WTC11 (cell line): Measurements from ENCODE around the gene ARAP3. TPM values are rescaled to one million over a fixed set of nuclear protein-coding genes. Genes with fewer than 3 reads are reported as not detected.

ENCODE experiments used
- ATAC-seq: fragments of 200-7000 bp; cut with Tn5 transposase; 2 replicates; pipeline ENCODE4 v1.10.0; 2021; ENCODE audit warnings: mild to moderate bottlenecking, moderate library complexity
- CTCF ChIA-PET: fragments of 300-600 bp; sonication (Branson Sonifier 250); formaldehyde crosslinking; loops from one replicate; lab custom pipeline; 2021; ENCODE audit warnings: antibody characterized with exemption; lab: Charles Lee
- POLR2A ChIA-PET: fragments of 350-600 bp; sonication (Branson Sonifier 250); formaldehyde crosslinking; loops from one replicate; lab custom pipeline; 2021; ENCODE audit warnings: antibody characterized with exemption; lab: Charles Lee
- DNase-seq: peaks from one replicate; pipeline ENCODE4 v3.0.0; 2021; ENCODE audit warnings: low spot score
- H3K27ac Mint-ChIP-seq: 2 replicates; pipeline ENCODE4 v1.8.0; 2021; ENCODE audit warnings: mixed read lengths
- H3K27me3 Mint-ChIP-seq: 2 replicates; pipeline ENCODE4 v1.8.0; 2021; ENCODE audit warnings: low read depth, mild to moderate bottlenecking, moderate library complexity, mixed read lengths
- H3K36me3 Mint-ChIP-seq: 2 replicates; pipeline ENCODE4 v1.8.0; 2021; ENCODE audit warnings: mixed read lengths
- H3K4me1 Mint-ChIP-seq: 2 replicates; pipeline ENCODE4 v1.8.0; 2022; ENCODE audit warnings: mixed read lengths
- H3K4me3 Mint-ChIP-seq: 2 replicates; pipeline ENCODE4 v1.8.0; 2021; ENCODE audit warnings: mild to moderate bottlenecking, moderate library complexity, mixed read lengths
- H3K9me3 Mint-ChIP-seq: 2 replicates; pipeline ENCODE4 v1.8.0; 2021; ENCODE audit warnings: mixed read lengths
- ATF2 ChIP-seq: sonication (generic); formaldehyde crosslinking; IDR thresholded peaks from 2 replicates; pipeline ENCODE4 v1.8.1; 2022; ENCODE audit warnings: low read depth, missing genetic modification reagents, borderline replicate concordance
- CBFB ChIP-seq: sonication (generic); formaldehyde crosslinking; IDR thresholded peaks from 2 replicates; pipeline ENCODE4 v1.8.1; 2022; ENCODE audit warnings: mild to moderate bottlenecking, low read depth, missing genetic modification reagents
- CREM ChIP-seq: sonication (generic); formaldehyde crosslinking; IDR thresholded peaks from 2 replicates; pipeline ENCODE4 v1.8.1; 2022; ENCODE audit warnings: mild to moderate bottlenecking, missing genetic modification reagents, moderate library complexity
- ESRRA ChIP-seq: sonication (generic); formaldehyde crosslinking; IDR thresholded peaks from 2 replicates; pipeline ENCODE4 v1.8.1; 2022; ENCODE audit warnings: mild to moderate bottlenecking, missing genetic modification reagents, borderline replicate concordance
- FOXP4 ChIP-seq: sonication (generic); formaldehyde crosslinking; IDR thresholded peaks from 2 replicates; pipeline ENCODE4 v1.8.0; 2022; ENCODE audit warnings: mild to moderate bottlenecking, missing genetic modification reagents
- JAZF1 ChIP-seq: fragments of 250-450 bp; sonication (Bioruptor Pico); IDR thresholded peaks from 2 replicates; pipeline ENCODE4 v1.9.0; 2021; ENCODE audit warnings: moderate library complexity, mild to moderate bottlenecking, inconsistent platforms
- JUN ChIP-seq: sonication (generic); formaldehyde crosslinking; IDR thresholded peaks from 2 replicates; pipeline ENCODE4 v1.8.0; 2023; ENCODE audit warnings: mild to moderate bottlenecking, missing genetic modification reagents
- MAX ChIP-seq: sonication (generic); formaldehyde crosslinking; IDR thresholded peaks from 2 replicates; pipeline ENCODE4 v1.8.0; 2022; ENCODE audit warnings: mild to moderate bottlenecking, missing genetic modification reagents
- NR2C2 ChIP-seq: sonication (generic); formaldehyde crosslinking; IDR thresholded peaks from 2 replicates; pipeline ENCODE4 v1.8.0; 2022; ENCODE audit warnings: mild to moderate bottlenecking, missing genetic modification reagents
- SP1 ChIP-seq: sonication (generic); formaldehyde crosslinking; conservative IDR thresholded peaks from 2 replicates; pipeline ENCODE4 v1.8.1; 2022; ENCODE audit warnings: missing genetic modification reagents
- TEAD1 ChIP-seq: sonication (generic); formaldehyde crosslinking; IDR thresholded peaks from 2 replicates; pipeline ENCODE4 v1.8.0; 2022; ENCODE audit warnings: mild to moderate bottlenecking, missing genetic modification reagents
- TP53 ChIP-seq: sonication (generic); formaldehyde crosslinking; IDR thresholded peaks from 2 replicates; pipeline ENCODE4 v1.8.1; 2023; ENCODE audit warnings: mild to moderate bottlenecking, missing genetic modification reagents
- USF2 ChIP-seq: sonication (generic); formaldehyde crosslinking; IDR thresholded peaks from 2 replicates; pipeline ENCODE4 v1.8.1; 2023; ENCODE audit warnings: mild to moderate bottlenecking, missing genetic modification reagents, moderate library complexity
- ZBTB21 ChIP-seq: sonication (generic); formaldehyde crosslinking; IDR thresholded peaks from 2 replicates; pipeline ENCODE4 v1.8.1; 2023; ENCODE audit warnings: mild to moderate bottlenecking, missing genetic modification reagents, borderline replicate concordance
- ZBTB43 ChIP-seq: sonication (generic); formaldehyde crosslinking; IDR thresholded peaks from 2 replicates; pipeline ENCODE4 v1.8.1; 2023; ENCODE audit warnings: mild to moderate bottlenecking, missing genetic modification reagents
- ZNF138 ChIP-seq: sonication (generic); formaldehyde crosslinking; conservative IDR thresholded peaks from 2 replicates; pipeline ENCODE4 v1.8.1; 2022; ENCODE audit warnings: mild to moderate bottlenecking, moderate library complexity, missing genetic modification reagents
- ZNF219 ChIP-seq: sonication (generic); formaldehyde crosslinking; IDR thresholded peaks from 2 replicates; pipeline ENCODE4 v1.8.0; 2023; ENCODE audit warnings: missing genetic modification reagents, mild to moderate bottlenecking, borderline replicate concordance
- ZNF232 ChIP-seq: sonication (generic); formaldehyde crosslinking; IDR thresholded peaks from 2 replicates; pipeline ENCODE4 v1.8.0; 2022; ENCODE audit warnings: mild to moderate bottlenecking, missing genetic modification reagents
- ZNF317 ChIP-seq: sonication (generic); formaldehyde crosslinking; IDR thresholded peaks from 2 replicates; pipeline ENCODE4 v1.8.1; 2023; ENCODE audit warnings: low read depth, mild to moderate bottlenecking, moderate library complexity, missing genetic modification reagents, borderline replicate concordance
- total RNA-seq: library from RNA; stranded (reverse); gene quantifications from 3 replicates; pipeline ENCODE4 v1.2.3, GENCODE V29; 2021
- TF ChIP-seq, protein P1 (sequence below): sonication (generic); formaldehyde crosslinking; IDR thresholded peaks from 2 replicates; pipeline ENCODE4 v1.8.0; 2023; ENCODE audit warnings: missing genetic modification reagents, mild to moderate bottlenecking, borderline replicate concordance
- TF ChIP-seq, protein P2 (sequence below): sonication (generic); formaldehyde crosslinking; IDR thresholded peaks from 2 replicates; pipeline ENCODE4 v1.8.1; 2023; ENCODE audit warnings: mild to moderate bottlenecking, missing genetic modification reagents
- TF ChIP-seq, protein P3 (sequence below): sonication (generic); formaldehyde crosslinking; IDR thresholded peaks from 2 replicates; pipeline ENCODE4 v1.8.1; 2022; ENCODE audit warnings: missing genetic modification reagents, borderline replicate concordance

Gene ARAP3
- total RNA-seq, 1 experiment from 2014 or later, result 60.4 TPM

DNA sequence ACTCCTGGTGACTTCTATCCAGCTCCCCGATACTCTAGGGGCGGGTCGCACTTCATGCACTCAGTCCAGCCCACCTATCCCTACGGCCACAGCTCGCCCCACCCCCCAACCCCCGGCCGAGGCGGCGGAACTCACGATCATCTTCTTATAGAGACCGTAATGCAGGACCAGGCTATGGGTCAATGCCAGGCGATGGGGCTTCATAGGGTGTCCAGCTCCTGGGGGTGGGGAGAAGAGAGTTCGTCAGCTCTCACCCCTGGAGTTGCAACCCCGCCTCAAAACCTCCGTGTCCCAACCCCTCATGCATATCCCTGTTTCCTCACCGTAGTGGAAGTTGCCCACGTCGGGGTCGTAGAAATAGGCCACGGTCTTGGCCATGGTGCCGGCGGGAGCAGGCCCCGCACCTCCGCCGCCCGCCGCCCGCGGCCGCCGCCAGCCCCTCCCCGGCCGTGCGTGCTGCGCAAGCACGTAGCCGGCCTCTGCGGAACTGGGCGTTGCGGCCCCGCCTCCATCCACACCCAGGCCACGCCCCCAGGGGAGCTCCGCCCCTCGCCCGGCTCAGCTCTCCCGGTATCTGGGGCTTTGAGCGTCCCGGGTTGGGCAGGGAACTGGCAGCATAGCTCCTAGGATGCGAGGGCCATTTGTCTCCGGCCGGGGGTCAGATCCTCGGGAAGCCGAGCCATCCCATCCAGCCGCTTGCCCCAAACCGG lies 45.5 kb downstream of the ARAP3 start, which contains the start of the genes HDAC3 and RELL2:
Gene HDAC3 (minus strand): TSS at position 437 of the 710 bp plus-strand sequence. CDS start 59 bp downstream, at position 378.
Gene RELL2 (plus strand): TSS at position 585 of the 710 bp plus-strand sequence. CDS start 1,229 bp downstream, outside the sequence.
- H3K9me3 Mint-ChIP-seq, result no peaks in the 10 kb centered on the region
- H3K4me1 Mint-ChIP-seq, result peaks cover 22% of the 10 kb centered on the region
- DNase-seq (peak; percentile 97), ATAC-seq (peak; percentile 82)
- peak within 1 kb of the TSS; percentile 90 for H3K4me3 Mint-ChIP-seq
- POLR2A ChIA-PET, result interaction anchor here (0.6 to 3.3 kb wide), 12 partner anchors 13 to 287 kb away, joined by 3 to 36 read pairs (median 4); partner anchors contain the start of genes ARAP3, DIAPH1, FCHSD1 and PCDHGB1
- CTCF ChIA-PET, result interaction anchor here (0.5 to 3.9 kb wide), 29 partner anchors 10 to 454 kb away, joined by 3 to 106 read pairs (median 7); partner anchors contain the start of genes ARAP3, DELE1, DIAPH1 and FCHSD1
- H3K36me3 Mint-ChIP-seq, result peaks cover 10% of the 10 kb centered on the region
- H3K27ac Mint-ChIP-seq, result peak within 1 kb of the TSS; percentile 90
- H3K27me3 Mint-ChIP-seq, result no peaks in the 10 kb centered on the region
- no peak for TF ChIP-seq NR2C2
- TF ChIP-seq ZBTB21 (CRISPR knock-in tag), result no peak
- TF ChIP-seq ZNF138 (CRISPR knock-in tag), result 0 out of 2 replicates have a peak, but pooled peaks have one; percentile 14
- no peak for TF ChIP-seq ZNF219 (CRISPR knock-in tag)
- 0 out of 2 replicates have a peak, but pooled peaks have one; percentile 1 for TF ChIP-seq JUN (CRISPR knock-in tag)
- TF ChIP-seq FOXP4, result peak; percentile 40; the same call in 1 of the 2 replicates
- TF ChIP-seq ZNF317 (CRISPR knock-in tag), result no peak
- TF ChIP-seq, protein P1, sequence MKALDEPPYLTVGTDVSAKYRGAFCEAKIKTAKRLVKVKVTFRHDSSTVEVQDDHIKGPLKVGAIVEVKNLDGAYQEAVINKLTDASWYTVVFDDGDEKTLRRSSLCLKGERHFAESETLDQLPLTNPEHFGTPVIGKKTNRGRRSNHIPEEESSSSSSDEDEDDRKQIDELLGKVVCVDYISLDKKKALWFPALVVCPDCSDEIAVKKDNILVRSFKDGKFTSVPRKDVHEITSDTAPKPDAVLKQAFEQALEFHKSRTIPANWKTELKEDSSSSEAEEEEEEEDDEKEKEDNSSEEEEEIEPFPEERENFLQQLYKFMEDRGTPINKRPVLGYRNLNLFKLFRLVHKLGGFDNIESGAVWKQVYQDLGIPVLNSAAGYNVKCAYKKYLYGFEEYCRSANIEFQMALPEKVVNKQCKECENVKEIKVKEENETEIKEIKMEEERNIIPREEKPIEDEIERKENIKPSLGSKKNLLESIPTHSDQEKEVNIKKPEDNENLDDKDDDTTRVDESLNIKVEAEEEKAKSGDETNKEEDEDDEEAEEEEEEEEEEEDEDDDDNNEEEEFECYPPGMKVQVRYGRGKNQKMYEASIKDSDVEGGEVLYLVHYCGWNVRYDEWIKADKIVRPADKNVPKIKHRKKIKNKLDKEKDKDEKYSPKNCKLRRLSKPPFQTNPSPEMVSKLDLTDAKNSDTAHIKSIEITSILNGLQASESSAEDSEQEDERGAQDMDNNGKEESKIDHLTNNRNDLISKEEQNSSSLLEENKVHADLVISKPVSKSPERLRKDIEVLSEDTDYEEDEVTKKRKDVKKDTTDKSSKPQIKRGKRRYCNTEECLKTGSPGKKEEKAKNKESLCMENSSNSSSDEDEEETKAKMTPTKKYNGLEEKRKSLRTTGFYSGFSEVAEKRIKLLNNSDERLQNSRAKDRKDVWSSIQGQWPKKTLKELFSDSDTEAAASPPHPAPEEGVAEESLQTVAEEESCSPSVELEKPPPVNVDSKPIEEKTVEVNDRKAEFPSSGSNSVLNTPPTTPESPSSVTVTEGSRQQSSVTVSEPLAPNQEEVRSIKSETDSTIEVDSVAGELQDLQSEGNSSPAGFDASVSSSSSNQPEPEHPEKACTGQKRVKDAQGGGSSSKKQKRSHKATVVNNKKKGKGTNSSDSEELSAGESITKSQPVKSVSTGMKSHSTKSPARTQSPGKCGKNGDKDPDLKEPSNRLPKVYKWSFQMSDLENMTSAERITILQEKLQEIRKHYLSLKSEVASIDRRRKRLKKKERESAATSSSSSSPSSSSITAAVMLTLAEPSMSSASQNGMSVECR (CRISPR knock-in tag), result 0 out of 2 replicates have a peak, but pooled peaks have one; percentile 71
- TF ChIP-seq USF2 (CRISPR knock-in tag), result 0 out of 2 replicates have a peak, but pooled peaks have one; percentile 12
- TF ChIP-seq ATF2, result no peak
- TF ChIP-seq JAZF1 (CRISPR knock-in tag), result no peak
- peak; percentile 30; the same call in 1 of the 2 replicates for TF ChIP-seq TEAD1
- TF ChIP-seq, protein P2, sequence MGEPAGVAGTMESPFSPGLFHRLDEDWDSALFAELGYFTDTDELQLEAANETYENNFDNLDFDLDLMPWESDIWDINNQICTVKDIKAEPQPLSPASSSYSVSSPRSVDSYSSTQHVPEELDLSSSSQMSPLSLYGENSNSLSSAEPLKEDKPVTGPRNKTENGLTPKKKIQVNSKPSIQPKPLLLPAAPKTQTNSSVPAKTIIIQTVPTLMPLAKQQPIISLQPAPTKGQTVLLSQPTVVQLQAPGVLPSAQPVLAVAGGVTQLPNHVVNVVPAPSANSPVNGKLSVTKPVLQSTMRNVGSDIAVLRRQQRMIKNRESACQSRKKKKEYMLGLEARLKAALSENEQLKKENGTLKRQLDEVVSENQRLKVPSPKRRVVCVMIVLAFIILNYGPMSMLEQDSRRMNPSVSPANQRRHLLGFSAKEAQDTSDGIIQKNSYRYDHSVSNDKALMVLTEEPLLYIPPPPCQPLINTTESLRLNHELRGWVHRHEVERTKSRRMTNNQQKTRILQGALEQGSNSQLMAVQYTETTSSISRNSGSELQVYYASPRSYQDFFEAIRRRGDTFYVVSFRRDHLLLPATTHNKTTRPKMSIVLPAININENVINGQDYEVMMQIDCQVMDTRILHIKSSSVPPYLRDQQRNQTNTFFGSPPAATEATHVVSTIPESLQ (CRISPR knock-in tag), result no peak
- 0 out of 2 replicates have a peak, but pooled peaks have one; percentile 39 for TF ChIP-seq CBFB (CRISPR knock-in tag)
- TF ChIP-seq TP53 (CRISPR knock-in tag), result no peak
- TF ChIP-seq CREM (CRISPR knock-in tag), result no peak
- TF ChIP-seq, protein P3, sequence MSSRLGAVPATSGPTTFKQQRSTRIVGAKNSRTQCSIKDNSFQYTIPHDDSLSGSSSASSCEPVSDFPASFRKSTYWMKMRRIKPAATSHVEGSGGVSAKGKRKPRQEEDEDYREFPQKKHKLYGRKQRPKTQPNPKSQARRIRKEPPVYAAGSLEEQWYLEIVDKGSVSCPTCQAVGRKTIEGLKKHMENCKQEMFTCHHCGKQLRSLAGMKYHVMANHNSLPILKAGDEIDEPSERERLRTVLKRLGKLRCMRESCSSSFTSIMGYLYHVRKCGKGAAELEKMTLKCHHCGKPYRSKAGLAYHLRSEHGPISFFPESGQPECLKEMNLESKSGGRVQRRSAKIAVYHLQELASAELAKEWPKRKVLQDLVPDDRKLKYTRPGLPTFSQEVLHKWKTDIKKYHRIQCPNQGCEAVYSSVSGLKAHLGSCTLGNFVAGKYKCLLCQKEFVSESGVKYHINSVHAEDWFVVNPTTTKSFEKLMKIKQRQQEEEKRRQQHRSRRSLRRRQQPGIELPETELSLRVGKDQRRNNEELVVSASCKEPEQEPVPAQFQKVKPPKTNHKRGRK (CRISPR knock-in tag), result no peak
- peak; percentile 98 for TF ChIP-seq SP1
- no peak for TF ChIP-seq ZBTB43 (CRISPR knock-in tag)
- TF ChIP-seq ZNF232, result peak; percentile 44; the same call in 1 of the 2 replicates
- no peak for TF ChIP-seq ESRRA (CRISPR knock-in tag)
- no peak for TF ChIP-seq MAX (CRISPR knock-in tag)
